Measurements from ENCODE around the gene NCOA7.

DNA sequence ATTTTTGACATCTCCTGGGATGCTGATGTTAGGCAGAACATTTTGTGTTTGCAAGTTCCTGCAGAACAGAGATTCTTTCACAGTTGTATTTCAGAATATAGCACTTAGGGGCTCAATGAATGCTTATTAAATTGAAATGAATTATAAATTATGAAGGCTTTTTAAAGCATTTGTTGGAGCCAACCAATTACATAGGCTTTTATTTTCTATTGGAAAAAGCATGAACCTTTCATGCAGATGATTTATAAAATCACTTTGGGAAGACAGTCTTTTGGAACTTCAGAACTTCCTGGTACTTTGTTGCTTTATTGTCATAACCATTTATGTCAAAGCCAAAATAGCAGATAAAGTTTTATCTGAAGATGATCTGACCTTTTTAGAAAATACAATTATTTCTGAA lies 96.6 kb downstream of the NCOA7 start:
- TF ChIP-seq, protein P1, sequence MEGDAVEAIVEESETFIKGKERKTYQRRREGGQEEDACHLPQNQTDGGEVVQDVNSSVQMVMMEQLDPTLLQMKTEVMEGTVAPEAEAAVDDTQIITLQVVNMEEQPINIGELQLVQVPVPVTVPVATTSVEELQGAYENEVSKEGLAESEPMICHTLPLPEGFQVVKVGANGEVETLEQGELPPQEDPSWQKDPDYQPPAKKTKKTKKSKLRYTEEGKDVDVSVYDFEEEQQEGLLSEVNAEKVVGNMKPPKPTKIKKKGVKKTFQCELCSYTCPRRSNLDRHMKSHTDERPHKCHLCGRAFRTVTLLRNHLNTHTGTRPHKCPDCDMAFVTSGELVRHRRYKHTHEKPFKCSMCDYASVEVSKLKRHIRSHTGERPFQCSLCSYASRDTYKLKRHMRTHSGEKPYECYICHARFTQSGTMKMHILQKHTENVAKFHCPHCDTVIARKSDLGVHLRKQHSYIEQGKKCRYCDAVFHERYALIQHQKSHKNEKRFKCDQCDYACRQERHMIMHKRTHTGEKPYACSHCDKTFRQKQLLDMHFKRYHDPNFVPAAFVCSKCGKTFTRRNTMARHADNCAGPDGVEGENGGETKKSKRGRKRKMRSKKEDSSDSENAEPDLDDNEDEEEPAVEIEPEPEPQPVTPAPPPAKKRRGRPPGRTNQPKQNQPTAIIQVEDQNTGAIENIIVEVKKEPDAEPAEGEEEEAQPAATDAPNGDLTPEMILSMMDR (conservative IDR thresholded peaks at IDR 0.05), result no peak
- no peak for TF ChIP-seq EZH2 (IDR thresholded peaks at IDR 0.05; ENCODE audit: low read depth)

Measured in PC-9 (cell line).